ENCODE results near the gene CEP76.
A peak's percentile ranks its signal among the peaks of the same experiment; 100 is the strongest.

CEP76 gene

DNA sequence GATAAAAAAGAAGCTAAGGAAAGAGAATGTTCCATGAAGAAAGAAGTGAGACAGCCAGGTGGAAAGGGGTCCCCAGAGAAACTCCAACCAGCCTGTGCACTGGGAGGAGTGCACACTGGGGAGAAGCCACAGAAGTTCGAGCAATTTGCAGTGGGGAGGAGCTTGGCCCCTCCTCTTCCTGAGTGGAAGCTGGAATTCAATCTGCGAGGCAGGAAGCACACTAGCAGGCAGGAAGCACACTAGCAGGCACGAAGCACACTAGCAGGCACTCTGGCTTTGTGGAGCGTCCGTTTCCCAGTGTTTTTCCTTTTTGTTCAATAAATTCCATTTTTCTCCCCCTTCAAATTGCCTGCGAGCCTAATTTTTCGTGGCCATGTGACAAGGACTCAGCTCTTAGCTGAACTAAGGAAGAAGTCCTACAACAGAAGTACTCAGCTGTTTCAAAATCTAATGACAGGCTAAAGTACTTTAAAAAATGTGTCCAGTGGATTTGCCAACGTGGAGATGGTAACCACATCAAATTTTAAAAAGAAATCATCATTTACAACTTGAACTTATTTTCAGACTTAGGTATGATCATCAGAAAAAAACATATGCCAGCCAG lies 23.2 kb downstream of the CEP76 start:
- TF ChIP-seq, protein P1, sequence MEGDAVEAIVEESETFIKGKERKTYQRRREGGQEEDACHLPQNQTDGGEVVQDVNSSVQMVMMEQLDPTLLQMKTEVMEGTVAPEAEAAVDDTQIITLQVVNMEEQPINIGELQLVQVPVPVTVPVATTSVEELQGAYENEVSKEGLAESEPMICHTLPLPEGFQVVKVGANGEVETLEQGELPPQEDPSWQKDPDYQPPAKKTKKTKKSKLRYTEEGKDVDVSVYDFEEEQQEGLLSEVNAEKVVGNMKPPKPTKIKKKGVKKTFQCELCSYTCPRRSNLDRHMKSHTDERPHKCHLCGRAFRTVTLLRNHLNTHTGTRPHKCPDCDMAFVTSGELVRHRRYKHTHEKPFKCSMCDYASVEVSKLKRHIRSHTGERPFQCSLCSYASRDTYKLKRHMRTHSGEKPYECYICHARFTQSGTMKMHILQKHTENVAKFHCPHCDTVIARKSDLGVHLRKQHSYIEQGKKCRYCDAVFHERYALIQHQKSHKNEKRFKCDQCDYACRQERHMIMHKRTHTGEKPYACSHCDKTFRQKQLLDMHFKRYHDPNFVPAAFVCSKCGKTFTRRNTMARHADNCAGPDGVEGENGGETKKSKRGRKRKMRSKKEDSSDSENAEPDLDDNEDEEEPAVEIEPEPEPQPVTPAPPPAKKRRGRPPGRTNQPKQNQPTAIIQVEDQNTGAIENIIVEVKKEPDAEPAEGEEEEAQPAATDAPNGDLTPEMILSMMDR (IDR thresholded peaks at IDR 0.05; ENCODE audit: low read depth, low read length, missing control alignments): no peak
- peak; percentile 48 for DNase-seq
- Histone ChIP-seq H3K27me3 (replicated peaks) (no peaks in the 10 kb centered on the region), H3K27ac (no peak overlapping the region), H3K4me3 (ENCODE audit: low read depth, low read length) (no peak overlapping the region), H3K36me3 (replicated peaks) (peaks cover 2% of the 10 kb centered on the region)
- in situ Hi-C loops (cut with HindIII; ENCODE audit: low pct_ligation_motif_present, low sequenced_read_pairs): no loop called here

DNA sequence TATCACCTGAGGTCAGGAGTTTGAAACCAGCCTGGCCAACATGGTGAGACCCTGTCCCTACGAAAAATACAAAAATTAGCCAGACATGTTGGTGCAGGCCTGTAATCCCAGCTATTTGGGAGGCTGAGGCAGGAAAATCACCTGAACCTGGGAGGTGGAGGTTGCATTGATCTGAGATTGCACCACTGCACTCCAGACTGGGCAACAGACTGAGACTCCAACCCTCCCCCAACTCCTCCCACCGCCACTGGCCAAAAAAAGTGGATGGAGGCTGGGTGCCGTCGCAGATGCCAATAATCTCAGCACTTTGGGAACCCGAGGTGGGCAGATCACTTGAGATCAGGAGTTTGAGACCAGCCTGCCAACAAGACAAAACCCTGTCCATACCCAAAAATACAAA lies 34.5 kb downstream of the CEP76 start:
- H3K27ac ChIP-seq: no peak overlapping the region
- no peak overlapping the region for H3K4me3 ChIP-seq (ENCODE audit: low read depth, low read length)
- no peaks in the 10 kb centered on the region for H3K36me3 ChIP-seq (replicated peaks)
- no peaks in the 10 kb centered on the region for H3K27me3 ChIP-seq (replicated peaks)
- DNase-seq: no peak
- in situ Hi-C loops (cut with HindIII; ENCODE audit: low pct_ligation_motif_present, low sequenced_read_pairs): no loop called here
- TF ChIP-seq, protein P1 (IDR thresholded peaks at IDR 0.05; ENCODE audit: low read depth, low read length, missing control alignments): no peak

DNA sequence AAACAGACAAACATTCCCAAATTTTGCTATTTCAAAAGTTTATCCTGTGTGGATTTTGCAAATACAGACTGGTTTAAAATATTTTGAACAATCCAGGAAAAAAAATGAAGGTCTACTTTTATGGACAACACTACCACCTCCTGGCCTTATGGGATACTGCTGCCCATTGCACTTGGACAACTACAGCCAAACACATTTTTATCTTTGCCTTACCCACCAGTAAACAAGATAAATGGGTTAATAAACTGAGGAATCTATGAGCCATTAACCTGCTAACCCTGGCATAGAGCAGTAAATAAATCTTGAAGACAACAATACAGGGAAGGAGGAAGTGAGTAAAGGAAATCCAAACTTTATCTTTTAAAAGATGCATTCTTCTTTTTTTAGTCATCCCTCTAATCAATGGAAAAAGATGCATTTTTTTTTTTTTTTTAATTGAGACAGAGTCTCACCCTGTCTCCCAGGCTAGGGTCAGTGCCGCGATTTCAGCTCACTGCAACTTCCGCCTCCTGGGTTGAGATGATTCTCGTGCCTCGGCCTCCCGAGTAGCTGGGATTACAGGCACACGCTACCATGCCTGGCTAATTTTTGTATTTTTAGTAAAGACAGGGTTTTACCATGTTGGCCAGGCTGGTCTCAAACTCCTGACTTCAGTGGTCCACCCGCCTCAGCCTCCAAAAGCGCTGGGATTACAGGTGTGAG lies 42.5 kb downstream of the CEP76 start:
- TF ChIP-seq, protein P1 (IDR thresholded peaks at IDR 0.05; ENCODE audit: low read depth, low read length, missing control alignments): peak; percentile 86
- Histone ChIP-seq H3K36me3 (replicated peaks) (no peaks in the 10 kb centered on the region), H3K4me3 (ENCODE audit: low read depth, low read length) (no peak overlapping the region), H3K27ac (no peak overlapping the region), H3K27me3 (replicated peaks) (no peaks in the 10 kb centered on the region)
- in situ Hi-C loops (cut with HindIII; ENCODE audit: low pct_ligation_motif_present, low sequenced_read_pairs): no loop called here
- peak; percentile 47 for DNase-seq

DNA sequence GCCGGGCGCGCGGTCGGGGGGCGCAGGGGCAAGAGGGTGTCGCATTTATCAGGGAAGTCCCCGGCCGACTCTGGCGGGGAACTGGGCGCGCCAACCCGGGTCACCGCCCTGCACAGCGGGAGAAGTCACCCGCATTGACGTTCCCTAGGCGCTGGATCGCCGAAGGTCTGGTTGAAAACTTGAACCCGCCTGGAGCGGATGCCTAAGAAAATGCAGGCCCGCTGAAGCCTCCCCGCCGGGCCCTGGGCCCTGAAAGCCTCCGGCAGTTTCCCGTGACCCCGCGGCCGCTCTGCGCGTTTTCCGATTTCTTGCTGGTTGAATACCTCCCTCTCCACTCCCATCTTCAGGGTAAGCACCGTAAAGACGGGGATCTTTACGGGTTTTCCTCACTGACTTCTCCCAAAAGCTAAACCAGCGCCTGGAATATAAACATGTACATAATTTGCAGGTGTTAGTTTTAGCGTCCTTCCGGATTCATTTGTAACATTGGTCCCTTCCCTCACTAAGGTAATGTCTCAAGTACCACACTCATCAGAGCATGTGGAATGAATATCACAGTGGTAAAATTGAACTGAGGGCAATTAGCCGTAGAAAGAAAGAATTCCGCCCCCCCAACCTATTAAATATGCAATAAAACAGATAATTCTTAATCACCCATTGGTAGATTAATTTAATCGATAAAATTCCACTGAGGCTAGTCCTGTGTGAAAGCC lies 43.9 kb downstream of the CEP76 start:
- TF ChIP-seq, protein P1 (IDR thresholded peaks at IDR 0.05; ENCODE audit: low read depth, low read length, missing control alignments): peak; percentile 25
- Histone ChIP-seq H3K36me3 (replicated peaks) (no peaks in the 10 kb centered on the region), H3K27ac (peak overlapping the region; percentile 80), H3K27me3 (replicated peaks) (no peaks in the 10 kb centered on the region), H3K4me3 (ENCODE audit: low read depth, low read length) (peak overlapping the region; percentile 78)
- DNase-seq: peak; percentile 45
- in situ Hi-C loops (cut with HindIII; ENCODE audit: low pct_ligation_motif_present, low sequenced_read_pairs): no loop called here

DNA sequence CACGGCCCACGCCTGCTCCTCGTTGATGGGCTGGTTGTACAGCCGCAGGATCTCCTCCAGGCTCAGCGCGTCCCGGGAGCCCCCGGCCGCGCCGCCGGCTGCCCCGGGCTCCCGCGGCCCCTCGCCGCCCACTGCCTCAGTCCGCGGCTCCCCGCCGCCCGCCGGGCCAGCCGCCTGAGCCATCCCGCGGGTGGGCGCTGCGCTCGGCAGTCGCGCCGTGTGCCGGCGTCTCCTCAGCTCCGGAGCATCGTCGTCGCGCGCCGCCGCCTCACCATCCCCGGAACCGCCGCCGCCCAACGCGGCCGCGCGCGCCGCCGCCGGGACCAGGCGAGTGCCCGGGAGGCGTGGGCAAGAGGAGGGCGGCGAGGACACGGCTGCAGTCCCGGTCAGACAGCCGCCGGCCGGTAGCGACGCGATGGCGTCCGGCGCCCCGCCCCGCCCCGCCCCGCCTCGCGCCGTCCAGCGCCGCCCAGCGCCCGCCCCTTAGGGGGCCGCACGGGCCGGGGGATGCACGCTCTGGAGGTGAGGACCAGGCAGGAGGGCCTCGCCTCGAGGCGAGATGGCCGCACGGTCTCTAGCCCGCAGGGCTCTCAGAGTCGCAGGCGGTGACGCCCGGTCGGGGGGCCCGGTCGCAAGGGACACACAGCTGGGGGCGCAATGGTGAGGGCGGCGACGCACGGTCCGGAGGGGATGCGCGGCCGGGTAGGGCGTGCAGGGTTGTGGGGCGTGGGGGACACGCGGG lies 44.7 kb downstream of the CEP76 start, which contains the start of gene SPIRE1:
TSS of gene SPIRE1 (minus strand) at position 424 of the 742 bp plus-strand sequence. CDS start at position 183, 241 bp downstream.
- TF ChIP-seq, protein P1 (IDR thresholded peaks at IDR 0.05; ENCODE audit: low read depth, low read length, missing control alignments): no peak
- Histone ChIP-seq H3K27ac (peak within 1 kb of the TSS; percentile 80), H3K36me3 (replicated peaks) (no peaks in the 10 kb centered on the region), H3K27me3 (replicated peaks) (no peaks in the 10 kb centered on the region), H3K4me3 (ENCODE audit: low read depth, low read length) (peak within 1 kb of the TSS; percentile 78)
- peak; percentile 11 for DNase-seq
- in situ Hi-C loops (cut with HindIII; ENCODE audit: low pct_ligation_motif_present, low sequenced_read_pairs): no loop called here

Data from brain microvascular endothelial cell (primary cell).